Osteocyte (in vitro differentiated cells): ENCODE measurements around the gene FAXDC2. TPM values are rescaled to one million over a fixed set of nuclear protein-coding genes. Genes with fewer than 3 reads are reported as not detected.
"Not testable (repeated sequence)": the region's sequence is repeated elsewhere in the genome, so short reads cannot be mapped to it uniquely, and the experiment has no call there.

Experiments
- DNase-seq: peaks from one replicate; pipeline ENCODE4 v3.0.0; 2021; ENCODE audit warnings: mixed read lengths; ENCODE audit not compliant: unreplicated experiment; ENCODE audit errors: extremely low spot score
- H3K27ac Mint-ChIP-seq: one replicate; pipeline ENCODE4 v1.8.0; 2021; ENCODE audit warnings: mild to moderate bottlenecking, mixed read lengths; ENCODE audit not compliant: unreplicated experiment
- H3K27me3 Mint-ChIP-seq: one replicate; pipeline ENCODE4 v1.8.0; 2021; ENCODE audit warnings: mixed read lengths; ENCODE audit not compliant: unreplicated experiment
- H3K36me3 Mint-ChIP-seq: one replicate; pipeline ENCODE4 v1.8.0; 2021; ENCODE audit warnings: mixed read lengths; ENCODE audit not compliant: unreplicated experiment
- H3K4me1 Mint-ChIP-seq: one replicate; pipeline ENCODE4 v1.8.0; 2021; ENCODE audit warnings: mixed read lengths; ENCODE audit not compliant: unreplicated experiment
- H3K4me3 Mint-ChIP-seq: one replicate; pipeline ENCODE4 v1.8.0; 2021; ENCODE audit warnings: mild to moderate bottlenecking, moderate library complexity, mixed read lengths; ENCODE audit not compliant: unreplicated experiment
- H3K9me3 Mint-ChIP-seq: one replicate; pipeline ENCODE4 v1.8.0; 2021; ENCODE audit warnings: mixed read lengths; ENCODE audit not compliant: unreplicated experiment
- CTCF ChIP-seq: fragments of 200-600 bp; sonication (generic); IDR thresholded peaks from 2 replicates; pipeline ENCODE4 v1.5.0; 2021; ENCODE audit warnings: antibody characterized with exemption, mild to moderate bottlenecking, moderate library complexity
- total RNA-seq: library from RNA; stranded (reverse); gene quantifications from 2 replicates; pipeline ENCODE4 v1.2.1, GENCODE V29; 2021

FAXDC2 gene
- total RNA-seq, 1 donor from 2014 or later: 25.7 TPM

- H3K4me3 Mint-ChIP-seq: no peak overlapping the region
- H3K4me1 Mint-ChIP-seq: peaks cover 13% of the 10 kb centered on the region
- H3K36me3 Mint-ChIP-seq: peaks cover 14% of the 10 kb centered on the region
- no peaks in the 10 kb centered on the region for H3K9me3 Mint-ChIP-seq
- TF ChIP-seq CTCF: no peak
- DNase-seq: no peak
- no peaks in the 10 kb centered on the region for H3K27me3 Mint-ChIP-seq
- no peak overlapping the region for H3K27ac Mint-ChIP-seq
Observed at GRCh38 chr5:154836225-154836624, 14.2 kb downstream of the FAXDC2 start.

GRCh38 chr5:154835701-154836052 is 14.7 kb downstream of the FAXDC2 start:
- H3K27ac Mint-ChIP-seq: peak overlapping the region; percentile 74
- H3K27me3 Mint-ChIP-seq, DNase-seq, H3K4me3 Mint-ChIP-seq, H3K9me3 Mint-ChIP-seq: not testable (repeated sequence)
- H3K36me3 Mint-ChIP-seq: peaks cover 14% of the 10 kb centered on the region
- peaks cover 13% of the 10 kb centered on the region for H3K4me1 Mint-ChIP-seq

- peaks cover 15% of the 10 kb centered on the region for H3K4me1 Mint-ChIP-seq
- no peak for DNase-seq
- H3K27me3 Mint-ChIP-seq: no peaks in the 10 kb centered on the region
- H3K27ac Mint-ChIP-seq: no peak overlapping the region
- peaks cover 18% of the 10 kb centered on the region for H3K36me3 Mint-ChIP-seq
- no peak for TF ChIP-seq CTCF
- no peaks in the 10 kb centered on the region for H3K9me3 Mint-ChIP-seq
- H3K4me3 Mint-ChIP-seq: no peak overlapping the region
Observed at GRCh38 chr5:154834053-154834452, 16.4 kb downstream of the FAXDC2 start.

GRCh38 chr5:154832804-154833203 is 17.6 kb downstream of the FAXDC2 start:
- H3K9me3 Mint-ChIP-seq, DNase-seq, H3K27ac Mint-ChIP-seq, H3K27me3 Mint-ChIP-seq, H3K4me3 Mint-ChIP-seq: not testable (repeated sequence)
- peaks cover 16% of the 10 kb centered on the region for H3K36me3 Mint-ChIP-seq
- H3K4me1 Mint-ChIP-seq: peaks cover 15% of the 10 kb centered on the region

GRCh38 chr5:154831451-154831850 is 19.0 kb downstream of the FAXDC2 start:
- Mint-ChIP-seq H3K9me3 (no peaks in the 10 kb centered on the region), H3K36me3 (peaks cover 7% of the 10 kb centered on the region), H3K4me3 (no peak overlapping the region), H3K27ac (no peak overlapping the region), H3K4me1 (peaks cover 15% of the 10 kb centered on the region), H3K27me3 (no peaks in the 10 kb centered on the region)
- no peak for TF ChIP-seq CTCF
- DNase-seq: no peak

GRCh38 chr5:154830596-154830995 is 19.8 kb downstream of the FAXDC2 start:
- no peaks in the 10 kb centered on the region for H3K27me3 Mint-ChIP-seq
- H3K4me1 Mint-ChIP-seq: peaks cover 9% of the 10 kb centered on the region
- H3K27ac Mint-ChIP-seq: no peak overlapping the region
- H3K9me3 Mint-ChIP-seq: no peaks in the 10 kb centered on the region
- no peak for TF ChIP-seq CTCF
- H3K36me3 Mint-ChIP-seq: peaks cover 11% of the 10 kb centered on the region
- H3K4me3 Mint-ChIP-seq: no peak overlapping the region
- no peak for DNase-seq
